A673 (cell line): ENCODE measurements around the gene GTF3C1. TPM values are rescaled to one million over a fixed set of nuclear protein-coding genes. Genes with fewer than 3 reads are reported as not detected.

ENCODE experiments used
- BruUV-seq: library from RNA; stranded (reverse); fragments of 400-500 nt; replicated peaks from 2 replicates; lab custom pipeline; 2021; lab: Mats Ljungman, UMichigan
- CTCF ChIA-PET: fragments of 300-600 bp; sonication (Branson Sonifier 250); formaldehyde crosslinking; loops from one replicate; lab custom pipeline; 2022; ENCODE audit warnings: antibody characterized with exemption; lab: Charles Lee
- POLR2A ChIA-PET: fragments of 300-600 bp; sonication (Branson Sonifier 250); formaldehyde crosslinking; loops from one replicate; lab custom pipeline; 2022; ENCODE audit warnings: antibody characterized with exemption; ENCODE audit not compliant: low non-redundant PET; lab: Charles Lee
- DNase-seq: peaks from one replicate; pipeline ENCODE4 v3.0.0-alpha.2; 2015; ENCODE audit warnings: low spot score
- H3K27ac ChIP-seq: fragments of 200-600 bp; sonication (generic); 2 replicates; pipeline ENCODE4 v1.5.1; 2016; ENCODE audit warnings: mixed run types, low read depth, mild to moderate bottlenecking, mixed read lengths, antibody characterized with exemption, low read length; ENCODE audit not compliant: poor library complexity, severe bottlenecking
- H3K27me3 ChIP-seq: fragments of 200-600 bp; sonication (generic); replicated peaks from 2 replicates; pipeline ENCODE4 v1.6.1; 2017; ENCODE audit warnings: mixed run types, low read depth, mild to moderate bottlenecking, mixed read lengths, antibody characterized with exemption, low read length; ENCODE audit not compliant: insufficient read depth, poor library complexity
- H3K36me3 ChIP-seq: fragments of 200-600 bp; sonication (generic); 2 replicates; pipeline ENCODE4 v1.6.1; 2016; ENCODE audit warnings: mixed run types, mild to moderate bottlenecking, mixed read lengths, antibody characterized with exemption, low read length; ENCODE audit not compliant: insufficient read depth, poor library complexity, severe bottlenecking
- H3K4me1 ChIP-seq: fragments of 200-600 bp; sonication (generic); 2 replicates; pipeline ENCODE4 v1.6.1; 2017; ENCODE audit warnings: mixed run types, mild to moderate bottlenecking, mixed read lengths, antibody characterized with exemption, low read length; ENCODE audit not compliant: insufficient read depth, poor library complexity, severe bottlenecking
- H3K4me3 ChIP-seq: fragments of 200-600 bp; sonication (generic); 2 replicates; pipeline ENCODE4 v1.5.1; 2016; ENCODE audit warnings: low read depth, mixed run types, mild to moderate bottlenecking, mixed read lengths, low read length; ENCODE audit not compliant: poor library complexity, severe bottlenecking
- H3K9me3 ChIP-seq: fragments of 200-600 bp; sonication (generic); 2 replicates; pipeline ENCODE4 v1.6.1; 2016; ENCODE audit warnings: mixed run types, low read depth, mild to moderate bottlenecking, mixed read lengths, antibody characterized with exemption, low read length; ENCODE audit not compliant: poor library complexity, severe bottlenecking
- CTCF ChIP-seq: fragments of 300-800, 200-600 bp; sonication (generic); conservative IDR thresholded peaks from 2 replicates; pipeline ENCODE4 v1.5.1; 2017; ENCODE audit warnings: low read depth, mild to moderate bottlenecking, antibody characterized with exemption, low read length, moderate library complexity, mixed read lengths
- EZH2 ChIP-seq: fragments of 200-600 bp; sonication (generic); IDR thresholded peaks from 2 replicates; pipeline ENCODE4 v1.6.1; 2017; ENCODE audit warnings: borderline replicate concordance, low read depth, mild to moderate bottlenecking, mixed read lengths, antibody characterized with exemption, low read length; ENCODE audit not compliant: poor library complexity, severe bottlenecking
- intact Hi-C: fragments of 100-400 bp; cut with micrococcal nuclease; formaldehyde crosslinking; loops from one replicate; pipeline ENCODE4 v1.10.0; 2022; ENCODE audit not compliant: unreplicated experiment
- total RNA-seq: library from RNA; stranded (reverse); gene quantifications from 2 replicates; pipeline ENCODE4 v1.2.3, GENCODE V29; 2021

Gene GTF3C1
- total RNA-seq, 1 experiment from 2014 or later: 94.2 TPM

- POLR2A ChIA-PET: no interaction called here
- CTCF ChIA-PET: no interaction called here
- Histone ChIP-seq H3K4me1 (no peaks in the 10 kb centered on the region), H3K27ac (no peak overlapping the region), H3K4me3 (no peak overlapping the region), H3K27me3 (no peaks in the 10 kb centered on the region), H3K9me3 (no peaks in the 10 kb centered on the region), H3K36me3 (peaks cover 78% of the 10 kb centered on the region)
- DNase-seq: no peak
- TF ChIP-seq CTCF: no peak
- no peak for TF ChIP-seq EZH2
- BruUV-seq: no TSS peak
- intact Hi-C loops: no loop called here
Observed at GRCh38 chr16:27485126-27485525, 64.6 kb downstream of the GTF3C1 start.

DNA sequence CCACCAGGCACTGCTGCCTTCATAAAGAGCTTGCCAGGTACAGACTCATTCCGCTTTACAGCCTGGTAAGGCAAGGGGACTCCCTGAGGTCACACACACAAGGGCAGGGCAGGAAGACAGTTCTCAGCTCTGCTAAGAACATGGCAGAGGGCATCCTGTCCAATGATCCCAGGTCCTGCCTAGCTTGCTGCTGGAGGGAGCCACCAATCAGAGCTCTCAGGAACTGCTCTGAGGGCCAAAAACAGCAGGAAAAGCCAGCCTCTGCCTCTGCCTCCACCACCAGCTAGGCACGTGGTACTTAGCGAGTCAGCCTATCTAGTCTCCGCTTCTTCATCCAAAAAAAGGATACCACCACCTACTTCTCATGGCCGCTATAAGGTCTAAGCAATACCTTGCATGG lies 66.1 kb downstream of the GTF3C1 start:
- POLR2A ChIA-PET: no interaction called here

GRCh38 chr16:27483088-27483437 lies 66.7 kb downstream of the GTF3C1 start:
- Histone ChIP-seq H3K4me3 (no peak overlapping the region), H3K4me1 (no peaks in the 10 kb centered on the region), H3K27me3 (no peaks in the 10 kb centered on the region), H3K27ac (no peak overlapping the region), H3K36me3 (peaks cover 71% of the 10 kb centered on the region), H3K9me3 (no peaks in the 10 kb centered on the region)
- BruUV-seq: no TSS peak
- no peak for TF ChIP-seq CTCF
- TF ChIP-seq EZH2: no peak
- DNase-seq: no peak
- intact Hi-C loops: no loop called here
- POLR2A ChIA-PET: no interaction called here
- CTCF ChIA-PET: interaction anchor here (0.5 to 0.6 kb wide), 2 partner anchors 54 to 385 kb away, joined by 3 to 6 read pairs; no protein-coding TSS in a partner anchor

More for the DNA sequence above, 66.1 kb downstream of the GTF3C1 start:
- Histone ChIP-seq H3K27ac (no peak overlapping the region), H3K4me3 (no peak overlapping the region), H3K4me1 (no peaks in the 10 kb centered on the region), H3K9me3 (no peaks in the 10 kb centered on the region), H3K27me3 (no peaks in the 10 kb centered on the region), H3K36me3 (peaks cover 70% of the 10 kb centered on the region)
- BruUV-seq: no TSS peak
- TF ChIP-seq CTCF (no peak), EZH2 (no peak)
- CTCF ChIA-PET: interaction anchor here (0.6 kb wide), 1 partner anchor 384 kb away, joined by 6 read pairs; no protein-coding TSS in a partner anchor
- intact Hi-C loops: no loop called here
- no peak for DNase-seq
